Astrocyte (in vitro differentiated cells and primary cell): ENCODE measurements around the gene ICOS. TPM values are rescaled to one million over a fixed set of nuclear protein-coding genes. Genes with fewer than 3 reads are reported as not detected.

Source experiments
- DNase-seq: peaks from one replicate; pipeline ENCODE4 v3.0.0-alpha.2; 2010; ENCODE audit warnings: low read depth
- FAIRE-seq: peaks from 2 replicates; lab custom pipeline; 2011; peaks lifted over from hg19 to GRCh38; lab: Jason Lieb, UNC
- H2AFZ ChIP-seq: 2 replicates; pipeline ENCODE4 v1.6.0; 2012; ENCODE audit warnings: low read depth, low read length, inconsistent platforms
- H3K27ac ChIP-seq: 2 replicates; pipeline ENCODE4 v1.5.1; 2011; ENCODE audit warnings: low read depth, low read length, inconsistent platforms
- H3K27me3 ChIP-seq: 2 replicates; pipeline ENCODE4 v1.6.0; 2011; ENCODE audit warnings: low read length, inconsistent platforms; ENCODE audit not compliant: insufficient read depth
- H3K36me3 ChIP-seq: 2 replicates; pipeline ENCODE4 v1.5.1; 2011; ENCODE audit warnings: low read length, inconsistent platforms; ENCODE audit not compliant: insufficient read depth
- H3K4me1 ChIP-seq: 2 replicates; pipeline ENCODE4 v1.5.1; 2011; ENCODE audit warnings: low read length, inconsistent platforms; ENCODE audit not compliant: insufficient read depth
- H3K4me2 ChIP-seq: 2 replicates; pipeline ENCODE4 v1.6.0; 2012; ENCODE audit warnings: low read length, inconsistent platforms
- H3K4me3 ChIP-seq: 2 replicates; pipeline ENCODE4 v1.5.1; 2011; ENCODE audit warnings: low read depth, mild to moderate bottlenecking, low read length, inconsistent platforms; ENCODE audit not compliant: insufficient read depth
- H3K79me2 ChIP-seq: 2 replicates; pipeline ENCODE4 v1.6.0; 2012; ENCODE audit warnings: mild to moderate bottlenecking, low read length, inconsistent platforms; ENCODE audit not compliant: insufficient read depth
- H3K9ac ChIP-seq: 2 replicates; pipeline ENCODE4 v1.6.0; 2012; ENCODE audit warnings: mild to moderate bottlenecking, low read length, inconsistent platforms
- H3K9me3 ChIP-seq: 2 replicates; pipeline ENCODE4 v1.5.1; 2012; ENCODE audit warnings: low read depth, mild to moderate bottlenecking, low read length, inconsistent platforms; ENCODE audit not compliant: insufficient read depth
- H4K20me1 ChIP-seq: 2 replicates; pipeline ENCODE4 v1.6.0; 2012; ENCODE audit warnings: low read length, inconsistent platforms; ENCODE audit not compliant: insufficient read depth
- H3K27ac Mint-ChIP-seq: one replicate; pipeline ENCODE4 v1.8.0; 2021; ENCODE audit warnings: mild to moderate bottlenecking, mixed read lengths; ENCODE audit not compliant: unreplicated experiment
- H3K27me3 Mint-ChIP-seq: one replicate; pipeline ENCODE4 v1.8.0; 2021; ENCODE audit warnings: low read depth, mixed read lengths; ENCODE audit not compliant: unreplicated experiment
- H3K36me3 Mint-ChIP-seq: one replicate; pipeline ENCODE4 v1.8.0; 2021; ENCODE audit warnings: low read depth, mixed read lengths; ENCODE audit not compliant: unreplicated experiment
- H3K4me1 Mint-ChIP-seq: one replicate; pipeline ENCODE4 v1.8.0; 2021; ENCODE audit warnings: low read depth, mixed read lengths; ENCODE audit not compliant: unreplicated experiment
- H3K4me3 Mint-ChIP-seq: one replicate; pipeline ENCODE4 v1.8.0; 2021; ENCODE audit warnings: mild to moderate bottlenecking, moderate library complexity, mixed read lengths; ENCODE audit not compliant: unreplicated experiment
- H3K9me3 Mint-ChIP-seq: one replicate; pipeline ENCODE4 v1.8.0; 2021; ENCODE audit warnings: mild to moderate bottlenecking, mixed read lengths; ENCODE audit not compliant: unreplicated experiment
- CTCF ChIP-seq: IDR thresholded peaks from 2 replicates; pipeline ENCODE4 v1.5.1; 2011; ENCODE audit warnings: low read depth, mild to moderate bottlenecking, inconsistent platforms, low read length, moderate library complexity; ENCODE audit not compliant: insufficient read depth
- EZH2 ChIP-seq: IDR thresholded peaks from 2 replicates; pipeline ENCODE4 v1.6.1; 2012; ENCODE audit warnings: mild to moderate bottlenecking, low read length, inconsistent platforms; ENCODE audit not compliant: insufficient read depth
- total RNA-seq: library from RNA; stranded (reverse); gene quantifications from 2 replicates; pipeline ENCODE4 v1.2.1, GENCODE V29; 2021

The ICOS gene
- total RNA-seq, 1 donor from 2014 or later, result not detected

GRCh38 chr2:204010628-204011560 is 74.3 kb downstream of the ICOS start:
- Histone ChIP-seq H3K36me3 (no peaks in the 10 kb centered on the region), H3K4me2 (no peak overlapping the region), H3K9ac (no peak overlapping the region), H3K27ac (no peak overlapping the region), H2AFZ (no peak overlapping the region), H3K9me3 (no peaks in the 10 kb centered on the region), H4K20me1 (no peaks in the 10 kb centered on the region), H3K4me1 (no peaks in the 10 kb centered on the region), H3K4me3 (no peak overlapping the region), H3K79me2 (no peaks in the 10 kb centered on the region), H3K27me3 (peaks cover 3% of the 10 kb centered on the region)
- FAIRE-seq (no peak), DNase-seq (no peak)
- Mint-ChIP-seq H3K4me1 (peaks cover 6% of the 10 kb centered on the region), H3K36me3 (no peaks in the 10 kb centered on the region), H3K9me3 (peaks cover 6% of the 10 kb centered on the region), H3K27me3 (peaks cover 26% of the 10 kb centered on the region), H3K27ac (no peak overlapping the region), H3K4me3 (no peak overlapping the region)
- no peak for TF ChIP-seq EZH2
- no peak for TF ChIP-seq CTCF

Other genes with a start within 250 kb of the ICOS start
- not detected in 2 replicates for gene CD28, start 230.1 kb upstream of the ICOS start, total RNA-seq
- not detected in 2 replicates for gene CTLA4, start 69.0 kb upstream of the ICOS start, total RNA-seq